Spleen (tissue), 11 donors: ENCODE results near the gene NYAP1. TPM values are rescaled to one million over a fixed set of nuclear protein-coding genes. Genes with fewer than 3 reads are reported as not detected.
A peak's percentile ranks its signal among the peaks of the same experiment; 100 is the strongest.

Experiments used
- DNase-seq: peaks from one replicate; pipeline ENCODE4 v3.0.0-alpha.2; 2020
- H3K27ac ChIP-seq, 8 donors: fragments of 200-600 bp; sonication (generic) in 7 of 8; 1 replicate in 4 of 8; 2 replicates in 4 of 8; pipeline versions ENCODE4 v1.5.0 to v1.8.0; 2016 to 2021; ENCODE audit warnings: inconsistent platforms in 4 of 8, mild to moderate bottlenecking in 4 of 8, moderate library complexity in 1 of 8
- H3K27me3 ChIP-seq, 7 donors: fragments of 200-600 bp; sonication (generic) in 6 of 7; replicated peaks in 1 of 7; 1 replicate in 4 of 7; 2 replicates in 3 of 7; pipeline versions ENCODE4 v1.5.0 to v1.8.0; 2016 to 2021; ENCODE audit warnings: inconsistent platforms in 3 of 7, mild to moderate bottlenecking in 1 of 7
- H3K36me3 ChIP-seq, 6 donors: fragments of 200-600 bp; sonication (generic) in 5 of 6; 1 replicate in 4 of 6; 2 replicates in 2 of 6; pipeline versions ENCODE4 v1.5.0 to v1.8.0; 2016 to 2021; ENCODE audit warnings: inconsistent platforms in 2 of 6
- H3K4me1 ChIP-seq, 6 donors: fragments of 200-600 bp; sonication (generic) in 5 of 6; 1 replicate in 3 of 6; 2 replicates in 3 of 6; pipeline versions ENCODE4 v1.5.0 to v1.8.0; 2016 to 2021; ENCODE audit warnings: inconsistent platforms in 3 of 6
- H3K4me3 ChIP-seq, 8 donors: fragments of 200-600 bp; sonication (generic) in 7 of 8; 1 replicate in 4 of 8; 2 replicates in 4 of 8; pipeline versions ENCODE4 v1.5.0 to v1.8.0; 2016 to 2021; ENCODE audit warnings: inconsistent platforms in 4 of 8, mild to moderate bottlenecking in 4 of 8, moderate library complexity in 2 of 8
- H3K9me3 ChIP-seq, 8 donors: fragments of 200-600 bp; sonication (generic) in 7 of 8; 1 replicate in 4 of 8; 2 replicates in 4 of 8; pipeline versions ENCODE4 v1.5.0 to v1.8.0; 2016 to 2021; ENCODE audit warnings: inconsistent platforms in 4 of 8
- CTCF ChIP-seq, 11 experiments: fragments of 200-600 bp in 7 of 11; fragments of 450-650 bp in 4 of 11; sonication (generic) in 4 of 11; IDR thresholded peaks in 8 of 11; conservative IDR thresholded peaks in 3 of 11; 1 replicate in 7 of 11; 2 replicates in 4 of 11; pipeline versions ENCODE4 v1.4.0 to v1.8.0; 2016 to 2021; ENCODE audit warnings: antibody characterized with exemption in 11 of 11, inconsistent platforms in 4 of 11, mild to moderate bottlenecking in 1 of 11
- POLR2A ChIP-seq, 3 donors: fragments of 450-650 bp; IDR thresholded peaks; one replicate each; pipeline ENCODE4 v1.5.1; 2017; ENCODE audit warnings: antibody characterized with exemption in 3 of 3, mild to moderate bottlenecking in 1 of 3
- POLR2AphosphoS5 ChIP-seq, 3 donors: sonication (generic); formaldehyde crosslinking; IDR thresholded peaks; one replicate each; pipeline ENCODE4 v1.5.1; 2017; ENCODE audit warnings: antibody characterized with exemption in 3 of 3
- WGBS, 5 donors: extraction: QIAGEN DNeasy Blood & Tissue Kit in 3 of 5; methylation state at CpG; one replicate each; pipeline versions ENCODE4 v1.1.5 to v1.1.7; 2013 to 2018; 5-methylcytosine and 5-hydroxymethylcytosine counted together
- intact Hi-C: fragments of 100-400 bp; cut with DNase I; formaldehyde crosslinking; loops from one replicate; pipeline ENCODE4 v1.15.0; 2023; ENCODE audit warnings: low total_unique reads
- polyA plus RNA-seq, 3 donors: library from polyadenylated mRNA; stranded (reverse); fragments of 200-250 nt; gene quantifications; one replicate each; pipeline ENCODE4 v1.2.1, GENCODE V29; 2013
- total RNA-seq, 7 donors: library from RNA; depleted of rRNA in 3 of 7; stranded (reverse); fragments of >200 nt in 3 of 7; fragmentation: NEBNext Ultra II Directional in 4 of 7; extraction: Animal tissue kit (Norgen Biotek cat#: 25700) in 4 of 7; gene quantifications; one replicate each; pipeline versions ENCODE4 v1.1.0 to v1.2.1, GENCODE V29; 2016 to 2021
- donor health status: healthy with polysubstance abuse.
- donor health status: DM: no; HTN: no; CAD: no; lungs with moderate emphysema.
- donor health status: DM: no; HTN: no; CAD: no.
- donor health status: Bipolar disorder and iron deficiency.
- donor health status: healthy.
- donor health status: DM: no; HTN: no; CAD: no.
- donor health status: DM: yes; HTN: yes; CAD: no.

The NYAP1 gene
- total and polyA plus RNA-seq, 10 donors = 0.07 to 2.1 (median 0.70) TPM; not detected in 1

DNA sequence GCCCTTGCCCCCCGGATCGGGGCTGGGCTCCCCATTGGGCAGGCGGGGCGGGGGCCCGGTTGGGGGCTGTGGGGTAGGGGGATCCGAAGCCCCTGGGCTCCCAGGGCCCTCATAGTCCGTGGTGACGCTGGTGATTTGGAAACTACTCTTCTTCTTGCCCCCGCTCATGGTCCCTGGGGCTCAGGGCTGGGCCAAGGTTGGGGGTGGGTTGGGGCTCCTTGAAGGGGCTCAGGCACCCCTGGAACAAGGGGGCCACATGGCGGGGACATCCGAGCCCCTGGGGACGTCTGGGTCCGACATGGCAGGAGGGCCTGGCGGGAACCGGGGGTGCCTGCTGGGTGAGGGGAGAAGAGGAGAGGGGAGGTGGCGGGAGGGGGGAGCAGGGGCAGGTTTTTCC, 5.9 kb upstream of the NYAP1 start:
- Histone ChIP-seq H3K27ac (peak overlapping the region; percentile 58 to 99 (median 97)), H3K4me3 (peak overlapping the region; percentile 90 to 99 (median 96)), H3K4me1 (peaks cover 49 to 80% (median 67%) of the 10 kb centered on the region in 6 donors), H3K9me3 (no peaks in the 10 kb centered on the region), H3K36me3 (peaks cover 0 to 48% (median 23%) of the 10 kb centered on the region in 6 donors), H3K27me3 (no peaks in the 10 kb centered on the region)
- TF ChIP-seq POLR2A (IDR thresholded peaks at IDR 0.05) (no peak), CTCF (IDR thresholded peaks at IDR 0.05 in 8 of 11, conservative IDR thresholded peaks at IDR 0.05 in 3 of 11) (no peak), POLR2AphosphoS5 (IDR thresholded peaks at IDR 0.05) (no peak)
- WGBS, 5 donors = 0 to 2% (median 1%) methylated on average over 7 to 16 of the region's 16 CpGs
- intact Hi-C loops = loop anchor here (10.0 kb wide), 1 partner anchor 227 kb away; the partner anchor contains the start of gene POP7
- no peak for DNase-seq

- Histone ChIP-seq H3K36me3 (peaks cover 0 to 35% (median 12%) of the 10 kb centered on the region in 6 donors), H3K9me3 (no peaks in the 10 kb centered on the region), H3K4me3 (peak within 1 kb of the TSS; percentile 90 to 99 (median 96)), H3K4me1 (peaks cover 37 to 78% (median 61%) of the 10 kb centered on the region in 6 donors), H3K27me3 (peaks cover 0 to 7% (median 0%) of the 10 kb centered on the region in 7 donors), H3K27ac (peak within 1 kb of the TSS; percentile 88 to 99 (median 98))
- peak in 1 of 11 experiments; percentile 18 for TF ChIP-seq CTCF (IDR thresholded peaks at IDR 0.05 in 8 of 11, conservative IDR thresholded peaks at IDR 0.05 in 3 of 11)
- TF ChIP-seq POLR2AphosphoS5 (IDR thresholded peaks at IDR 0.05) = peak; percentile 95 to 96 (median 95)
- TF ChIP-seq POLR2A (IDR thresholded peaks at IDR 0.05) = peak; percentile 8 to 89 (median 85)
- WGBS, 5 donors = 0 to 2% (median 1%) methylated on average over 19 to 27 of the region's 27 CpGs
- peak; percentile 98 for DNase-seq
- intact Hi-C loops = loop anchor here (10.0 kb wide), 1 partner anchor 226 kb away; the partner anchor contains the start of gene POP7
Measured at GRCh38 chr7:100478958-100479660, 4.6 kb upstream of the NYAP1 start, which contains the start of gene TSC22D4. TSC22D4 (minus strand) TSS chr7:100479214; CDS start chr7:100478038, 1,176 bp downstream.

GRCh38 chr7:100481466-100481865, 2.3 kb upstream of the NYAP1 start:
- peaks cover 0 to 7% (median 0%) of the 10 kb centered on the region in 7 donors for H3K27me3 ChIP-seq
- H3K9me3 ChIP-seq = no peaks in the 10 kb centered on the region
- peaks cover 0 to 12% (median 0%) of the 10 kb centered on the region in 6 donors for H3K36me3 ChIP-seq
- TF ChIP-seq CTCF (IDR thresholded peaks at IDR 0.05 in 8 of 11, conservative IDR thresholded peaks at IDR 0.05 in 3 of 11) (no peak), POLR2AphosphoS5 (IDR thresholded peaks at IDR 0.05) (no peak), POLR2A (IDR thresholded peaks at IDR 0.05) (no peak)
- no peak for DNase-seq
- WGBS, 5 donors = 83 to 95% (median 92%) methylated on average over 1 of the region's 1 CpG
- no peak overlapping the region for H3K4me3 ChIP-seq
- no peak overlapping the region for H3K27ac ChIP-seq
- H3K4me1 ChIP-seq = peaks cover 17 to 59% (median 39%) of the 10 kb centered on the region in 6 donors
- intact Hi-C loops = loop anchor here (2.0 kb wide), 1 partner anchor 77 kb away; no protein-coding TSS in a partner anchor

GRCh38 chr7:100482728-100483089, 1.0 kb upstream of the NYAP1 start:
- Histone ChIP-seq H3K27me3 (peaks cover 0 to 7% (median 0%) of the 10 kb centered on the region in 7 donors), H3K4me1 (peaks cover 13 to 54% (median 27%) of the 10 kb centered on the region in 6 donors), H3K9me3 (no peaks in the 10 kb centered on the region), H3K27ac (peak overlapping the region in 4 of 8 donors; percentile 5 to 62 (median 44)), H3K4me3 (peak overlapping the region; percentile 43 to 85 (median 52)), H3K36me3 (no peaks in the 10 kb centered on the region)
- DNase-seq = no peak
- 36 to 53% (median 45%) methylated on average over 11 to 14 of the region's 14 CpGs for WGBS, 5 donors
- intact Hi-C loops = no loop called here
- no peak for TF ChIP-seq POLR2A (IDR thresholded peaks at IDR 0.05)
- TF ChIP-seq CTCF (IDR thresholded peaks at IDR 0.05 in 8 of 11, conservative IDR thresholded peaks at IDR 0.05 in 3 of 11) = no peak
- TF ChIP-seq POLR2AphosphoS5 (IDR thresholded peaks at IDR 0.05) = no peak
